Left renal cortex interstitium (tissue), 4 donors: ENCODE data around the gene MPV17. TPM values are rescaled to one million over a fixed set of nuclear protein-coding genes. Genes with fewer than 3 reads are reported as not detected.
"Not testable (repeated sequence)": the region's sequence is repeated elsewhere in the genome, so short reads cannot be mapped to it uniquely, and the experiment has no call there.

ENCODE experiments used
- DNase-seq, 4 donors: peaks; one replicate each; pipeline ENCODE4 v3.0.0-alpha.2; 2013; ENCODE audit warnings: low read depth in 4 of 4, low spot score in 2 of 4, missing footprints in 1 of 4
- polyA plus RNA-seq, 4 donors: library from polyadenylated mRNA; unstranded; fragments of 120-200 nt; gene quantifications; one replicate each; pipeline ENCODE4 v1.2.1, GENCODE V29; 2013; ENCODE audit not compliant: insufficient read length in 4 of 4

The MPV17 gene
- polyA plus RNA-seq, 4 donors, result 69.5 to 93.3 (median 80.5) TPM

DNA sequence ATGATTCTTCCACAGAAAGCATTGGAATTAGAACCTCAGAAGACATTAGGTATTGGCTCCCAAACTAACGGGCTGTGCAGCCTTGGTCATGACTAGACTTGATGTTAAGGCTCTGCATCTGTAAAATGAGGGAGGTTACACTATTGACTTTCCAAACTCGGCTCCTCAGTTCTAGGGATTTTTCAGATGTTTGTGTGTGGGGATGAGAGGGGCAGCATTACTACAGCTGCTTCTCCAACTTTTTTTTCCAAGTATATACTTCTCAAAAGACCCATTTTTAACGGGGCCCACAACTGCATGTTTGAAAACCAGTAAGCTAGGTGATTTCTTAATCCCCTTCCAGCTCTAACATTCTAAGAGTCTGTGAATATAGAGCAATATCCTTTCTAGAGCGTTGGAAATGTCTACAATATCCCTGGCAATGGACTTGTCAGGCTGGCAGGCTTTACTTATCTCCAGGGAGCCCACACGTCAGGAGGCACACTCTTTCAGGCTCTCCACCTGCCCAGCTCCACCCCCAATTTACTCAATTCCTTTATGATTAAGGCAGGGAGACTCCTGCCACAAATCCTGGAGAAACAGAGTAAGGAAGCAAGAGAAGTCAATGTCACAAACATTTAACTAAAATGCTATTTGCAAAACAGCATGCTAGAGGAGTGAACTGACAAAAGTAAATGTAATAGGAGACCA lies 844 bp upstream of the MPV17 start:
- no peak for DNase-seq

DNA sequence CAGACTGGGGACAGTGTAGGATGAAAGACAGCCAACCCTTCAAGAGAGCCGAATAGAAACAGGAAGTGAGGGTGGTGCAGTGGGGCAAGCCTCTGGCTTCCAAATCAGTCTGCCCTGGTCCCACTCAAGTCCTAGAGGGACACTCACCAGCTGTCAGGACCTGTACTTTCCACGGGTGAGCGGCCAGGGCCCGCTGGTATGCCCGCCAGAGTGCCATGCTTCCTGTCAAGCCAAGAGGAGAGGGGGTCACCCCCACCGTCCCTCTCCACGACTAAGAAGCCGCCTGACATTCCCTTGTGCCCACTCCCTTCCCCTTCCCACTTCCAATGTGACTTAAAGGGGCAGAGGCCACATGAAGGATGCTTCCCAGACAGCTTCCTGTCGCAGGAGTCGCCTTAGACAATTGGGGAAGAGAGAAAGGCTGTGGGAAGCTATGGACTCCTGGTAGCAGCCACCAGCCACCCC lies 564 bp downstream of the MPV17 start:
- no peak for DNase-seq

- no peak for DNase-seq
These were observed 1.8 kb downstream of the MPV17 start for GRCh38 chr2:27320958-27321543.

DNA sequence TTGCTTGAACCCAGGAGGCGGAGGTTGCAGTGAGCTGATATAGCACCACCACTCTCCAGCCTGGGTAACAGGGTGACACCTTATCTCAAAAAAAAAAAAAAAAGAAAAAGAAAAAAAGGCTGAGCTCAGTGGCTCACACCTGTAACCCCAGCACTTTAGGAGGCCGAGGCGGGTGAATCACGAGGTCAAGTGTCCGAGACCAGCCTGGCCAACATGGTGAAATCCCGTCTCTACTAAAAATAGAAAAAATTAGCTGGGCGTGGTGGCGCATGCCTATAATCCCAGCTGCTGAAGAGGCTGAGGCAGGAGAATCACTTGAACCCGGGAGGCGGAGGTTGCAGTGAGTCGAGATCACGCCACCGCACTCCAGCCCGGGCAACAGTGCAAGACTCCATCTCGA lies 3.1 kb downstream of the MPV17 start:
- DNase-seq, result not testable (repeated sequence)

DNA sequence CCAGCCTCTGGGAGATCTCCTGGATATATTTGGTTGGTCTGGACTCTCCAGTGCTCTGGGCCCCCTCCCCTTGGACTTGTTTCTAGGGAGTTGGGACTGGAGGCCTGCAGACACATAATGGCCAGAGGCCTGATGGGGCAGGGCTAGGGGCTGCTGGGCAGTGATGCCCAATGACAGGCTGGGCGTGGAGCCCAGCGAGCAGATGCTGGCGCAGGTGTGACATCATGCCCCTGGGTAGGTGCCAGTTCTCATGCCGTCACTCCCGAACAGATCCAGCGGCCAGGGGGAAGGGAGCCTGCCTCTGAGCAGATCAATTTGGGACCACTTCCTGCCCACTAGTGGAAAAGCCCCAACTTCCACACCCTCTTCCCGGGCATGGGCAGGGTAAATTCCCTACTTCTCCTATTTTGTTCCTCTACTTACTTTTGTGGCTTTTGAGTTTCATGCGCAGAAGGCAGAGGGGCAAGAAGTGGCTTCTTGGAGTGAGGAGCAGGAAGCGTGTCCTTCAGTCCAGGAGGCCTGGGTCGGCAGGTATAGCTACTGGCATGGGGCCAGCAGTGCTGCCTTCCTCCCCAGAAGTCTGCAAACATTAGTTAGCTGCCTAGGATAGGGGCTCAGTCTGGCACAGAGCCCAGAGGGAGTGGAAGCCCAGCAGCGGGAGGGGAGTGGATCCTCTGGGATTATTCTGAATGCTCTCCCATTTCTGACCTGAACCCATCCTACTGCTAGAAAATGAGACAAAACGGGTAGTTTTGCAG lies 6.1 kb downstream of the MPV17 start:
- DNase-seq, result no peak

GRCh38 chr2:27315122-27315521 lies 7.8 kb downstream of the MPV17 start:
- no peak for DNase-seq

GRCh38 chr2:27314709-27315108 lies 8.2 kb downstream of the MPV17 start:
- no peak for DNase-seq

DNA sequence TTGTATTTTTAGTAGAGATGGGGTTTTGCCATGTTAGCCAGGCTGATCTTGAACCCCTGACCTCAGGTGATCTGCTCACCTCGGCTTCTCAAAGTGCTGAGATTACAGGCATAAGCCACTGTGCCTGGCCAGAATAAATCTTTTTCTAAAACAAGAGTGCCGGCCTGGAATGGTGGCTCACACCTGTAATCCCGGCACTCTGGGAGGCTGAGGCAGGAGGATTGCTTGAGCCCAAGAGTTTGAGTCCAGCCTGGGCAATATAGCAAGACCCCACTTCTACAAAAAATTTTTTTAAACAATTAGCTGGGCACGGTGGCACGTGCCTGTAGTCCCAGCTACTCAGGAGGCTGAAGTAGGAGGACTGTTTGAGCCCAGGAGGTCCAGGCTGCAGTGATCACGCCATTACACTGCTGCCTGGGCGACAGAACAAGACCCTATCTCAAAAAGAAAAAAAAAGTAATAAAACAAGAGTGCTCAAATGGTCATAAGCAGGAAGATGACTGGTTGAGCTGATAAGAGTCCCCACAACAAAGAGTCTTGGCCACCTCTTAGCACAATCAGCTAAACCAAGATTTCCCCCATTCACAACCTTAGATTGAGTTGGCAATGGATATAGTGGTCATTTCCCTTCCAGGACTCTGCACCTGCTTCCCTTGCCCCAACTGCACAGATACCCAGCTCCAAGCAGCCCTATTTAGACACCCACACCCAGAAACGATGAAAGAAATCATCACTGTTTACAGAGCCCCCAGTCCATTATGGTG lies 8.8 kb downstream of the MPV17 start:
- DNase-seq, result no peak

GRCh38 chr2:27312152-27312551 lies 10.7 kb downstream of the MPV17 start:
- no peak for DNase-seq

- DNase-seq, result no peak
These were observed 13.2 kb downstream of the MPV17 start for GRCh38 chr2:27309651-27310050.

DNA sequence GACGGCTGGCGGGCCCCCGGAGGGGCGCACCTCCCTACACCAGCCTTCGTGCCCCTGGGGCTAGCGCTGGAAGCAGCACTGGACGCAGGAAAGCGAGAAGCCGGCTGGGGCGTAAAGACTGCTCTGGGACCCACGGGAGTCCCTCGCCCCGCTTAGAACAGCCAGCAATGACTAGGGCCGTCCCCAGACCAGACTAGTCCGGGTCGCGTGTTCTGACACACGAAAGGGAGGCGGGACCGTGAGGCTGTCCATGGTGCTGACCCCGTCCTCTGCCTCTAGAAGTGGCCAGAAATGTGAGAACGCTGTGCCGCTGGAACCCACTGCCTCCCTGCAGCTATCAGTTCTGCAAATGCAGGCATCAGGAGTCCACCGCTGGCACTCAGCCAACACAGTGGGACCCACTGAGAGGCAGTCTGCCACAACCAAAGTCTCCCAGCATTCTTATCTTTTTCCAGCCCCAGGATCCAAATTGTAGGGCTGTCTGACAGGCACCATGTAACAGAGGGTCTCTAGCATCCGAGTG lies 14.5 kb downstream of the MPV17 start, which contains the start of gene UCN:
UCN (minus strand) TSS at position 87 of the 523 bp plus-strand sequence. CDS start 550 bp downstream, outside the sequence.
- peak in 2 of 4 donors; percentile 58 to 69 for DNase-seq

GRCh38 chr2:27307545-27308358 lies 15.1 kb downstream of the MPV17 start:
- DNase-seq, result no peak

DNA sequence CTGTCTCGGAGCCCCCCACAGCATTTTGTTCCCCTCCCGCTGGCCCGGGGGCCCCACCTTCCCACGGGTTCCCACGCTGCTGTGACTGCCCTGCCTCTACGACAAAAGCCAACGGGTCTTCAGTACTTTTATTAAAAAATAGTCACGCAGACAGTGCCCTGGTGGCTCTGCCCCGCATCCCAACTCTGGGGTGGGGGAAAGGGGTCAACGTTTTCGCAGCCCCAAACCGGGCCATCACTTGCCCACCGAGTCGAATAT lies 15.7 kb downstream of the MPV17 start:
- DNase-seq, result no peak

DNA sequence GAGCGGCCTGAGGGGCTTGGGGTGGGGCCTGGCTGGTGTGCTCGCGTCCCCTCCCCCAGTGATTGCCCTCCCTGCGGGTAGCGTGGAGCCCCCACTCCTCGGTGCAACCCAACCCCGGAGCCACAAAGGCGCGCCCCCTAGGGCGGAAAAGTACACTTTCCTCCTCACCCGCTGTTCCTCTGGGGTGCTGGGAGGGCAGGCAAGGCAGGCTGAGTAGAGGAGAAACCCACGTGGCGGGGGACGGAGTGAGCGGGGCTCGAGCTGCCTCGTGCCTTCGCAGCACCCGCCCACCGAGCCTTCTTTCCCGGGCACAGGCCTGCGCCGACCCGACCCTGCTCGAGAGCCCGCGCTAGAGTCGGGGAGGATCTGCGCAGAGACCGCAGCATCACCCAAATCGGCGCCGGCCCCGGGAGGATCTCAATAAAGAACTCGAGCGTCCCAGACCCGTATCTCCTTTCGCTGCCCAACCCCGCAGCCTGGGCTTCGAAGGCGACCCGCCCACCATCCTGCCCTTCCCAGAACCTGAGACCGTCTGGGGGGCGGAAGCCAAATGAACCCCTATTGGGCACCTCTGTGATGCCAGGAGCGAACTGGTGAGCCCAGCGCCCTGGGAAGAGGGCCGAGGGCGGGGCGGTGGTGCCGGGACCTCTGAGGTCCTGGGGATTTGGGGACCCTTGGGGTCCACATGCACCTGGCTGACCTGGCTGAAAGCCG lies 16.2 kb downstream of the MPV17 start:
- no peak for DNase-seq

GRCh38 chr2:27306136-27306535 lies 16.8 kb downstream of the MPV17 start:
- DNase-seq, result no peak

DNA sequence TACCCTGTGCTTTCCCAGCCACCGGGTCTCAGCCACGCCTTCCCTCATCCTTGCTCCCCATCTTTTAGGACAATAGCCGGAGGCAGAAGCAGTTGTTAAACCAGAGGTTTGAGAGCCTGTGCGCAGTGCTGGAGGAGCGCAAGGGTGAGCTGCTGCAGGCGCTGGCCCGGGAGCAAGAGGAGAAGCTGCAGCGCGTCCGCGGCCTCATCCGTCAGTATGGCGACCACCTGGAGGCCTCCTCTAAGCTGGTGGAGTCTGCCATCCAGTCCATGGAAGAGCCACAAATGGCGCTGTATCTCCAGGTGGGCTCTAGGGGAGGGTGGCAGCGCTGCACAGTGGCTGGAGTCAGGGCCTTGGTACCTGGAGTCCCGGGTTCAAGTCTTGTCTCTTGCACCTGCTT lies 17.4 kb downstream of the MPV17 start:
- no peak for DNase-seq

DNA sequence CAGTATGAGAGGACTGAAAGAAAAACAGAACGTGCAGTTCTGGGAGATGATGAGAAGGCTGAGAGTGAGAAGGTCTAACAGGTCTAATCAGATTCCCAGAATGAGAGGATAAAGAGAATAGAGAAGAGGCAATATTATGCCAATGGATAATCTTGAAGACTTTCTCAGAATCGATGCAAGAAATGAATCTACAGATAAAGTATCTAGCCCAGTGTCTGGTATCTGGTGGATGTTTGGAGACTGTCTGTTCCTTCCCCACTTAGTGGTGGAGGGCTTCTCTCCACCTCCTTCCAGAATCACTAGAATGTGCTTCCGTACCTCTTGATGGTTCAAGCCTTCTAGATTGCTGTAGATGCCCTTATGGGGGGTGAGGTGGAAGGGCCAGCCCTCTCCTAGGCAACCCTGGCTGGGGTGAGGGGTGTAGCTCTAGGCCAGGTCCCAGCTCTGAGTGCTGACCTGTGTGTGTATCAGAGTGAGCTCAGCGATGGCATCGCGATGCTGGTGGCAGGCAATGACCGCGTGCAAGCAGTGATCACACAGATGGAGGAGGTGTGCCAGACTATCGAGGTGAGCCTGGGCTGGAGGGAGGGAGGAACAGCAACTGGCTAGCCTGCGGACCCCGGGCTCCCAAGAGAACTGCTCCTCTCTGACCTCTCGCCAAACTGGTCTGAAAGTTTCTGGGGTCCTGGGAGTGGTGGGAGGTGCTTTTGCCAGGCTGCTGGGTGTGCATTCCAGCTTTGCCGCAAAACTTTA lies 18.2 kb downstream of the MPV17 start:
- DNase-seq, result no peak

GRCh38 chr2:27303093-27304025 lies 19.5 kb downstream of the MPV17 start:
- DNase-seq, result no peak
